Fibroblast of skin of back (primary cell): Measurements from ENCODE around the gene ZDHHC14.
"Not testable (repeated sequence)": the region's sequence is repeated elsewhere in the genome, so short reads cannot be mapped to it uniquely, and the experiment has no call there.

Experiments used
- DNase-seq: peaks from one replicate; pipeline ENCODE4 v3.0.0-alpha.2; 2013

ZDHHC14 gene

GRCh38 chr6:157467339-157467738 is 86.3 kb downstream of the ZDHHC14 start:
- DNase-seq: not testable (repeated sequence)

- DNase-seq: no peak
Measured at GRCh38 chr6:157468054-157468453, 87.1 kb downstream of the ZDHHC14 start.

- DNase-seq: no peak
Measured at GRCh38 chr6:157468574-157468973, 87.6 kb downstream of the ZDHHC14 start.

- DNase-seq: no peak
Measured at GRCh38 chr6:157469378-157469777, 88.4 kb downstream of the ZDHHC14 start.

GRCh38 chr6:157471077-157471686 is 90.2 kb downstream of the ZDHHC14 start:
- DNase-seq: no peak

- DNase-seq: no peak
Measured at GRCh38 chr6:157471895-157472686, 91.1 kb downstream of the ZDHHC14 start.

GRCh38 chr6:157476797-157477196 is 95.8 kb downstream of the ZDHHC14 start:
- DNase-seq: no peak

- no peak for DNase-seq
Measured at GRCh38 chr6:157478926-157479325, 97.9 kb downstream of the ZDHHC14 start.

- DNase-seq: no peak
Measured at GRCh38 chr6:157479464-157480303, 98.7 kb downstream of the ZDHHC14 start.

GRCh38 chr6:157481189-157481864 is 100.3 kb downstream of the ZDHHC14 start:
- no peak for DNase-seq

- DNase-seq: no peak
Measured at GRCh38 chr6:157481865-157482249, 100.9 kb downstream of the ZDHHC14 start.

- no peak for DNase-seq
Measured at GRCh38 chr6:157483770-157484169, 102.8 kb downstream of the ZDHHC14 start.

- DNase-seq: no peak
Measured at GRCh38 chr6:157484181-157484580, 103.2 kb downstream of the ZDHHC14 start.

GRCh38 chr6:157486572-157486971 is 105.6 kb downstream of the ZDHHC14 start:
- DNase-seq: no peak

GRCh38 chr6:157487110-157487773 is 106.3 kb downstream of the ZDHHC14 start:
- no peak for DNase-seq

GRCh38 chr6:157488058-157488457 is 107.1 kb downstream of the ZDHHC14 start:
- DNase-seq: no peak

GRCh38 chr6:157488716-157489118 is 107.7 kb downstream of the ZDHHC14 start:
- no peak for DNase-seq

GRCh38 chr6:157490611-157491269 is 109.8 kb downstream of the ZDHHC14 start:
- DNase-seq: no peak

- no peak for DNase-seq
Measured at GRCh38 chr6:157491571-157492232, 110.7 kb downstream of the ZDHHC14 start.

- DNase-seq: no peak
Measured at GRCh38 chr6:157492249-157492648, 111.3 kb downstream of the ZDHHC14 start.

GRCh38 chr6:157492741-157493140 is 111.8 kb downstream of the ZDHHC14 start:
- DNase-seq: no peak
